ENCODE results near the gene XRCC5. TPM values are rescaled to one million over a fixed set of nuclear protein-coding genes. Genes with fewer than 3 reads are reported as not detected.

The XRCC5 gene
- total and polyA plus RNA-seq, 2 donors (not counting 3 experiments of a cell fraction or from before 2014, with no cell fraction given): 267 to 319 TPM

GRCh38 chr2:216151313-216152025 is 42.3 kb downstream of the XRCC5 start:
- H3K9me1 ChIP-seq (replicated peaks; ENCODE audit: control insufficient read depth, extremely low read depth, insufficient read depth, low read length): no peaks in the 10 kb centered on the region
- H3K36me3 ChIP-seq (ENCODE audit: control insufficient read depth in 2 of 2, extremely low read depth in 1 of 2, insufficient read depth in 2 of 2, low read length in 2 of 2): peaks cover 13 to 43% of the 10 kb centered on the region in 2 experiments
- intact Hi-C loops (cut with micrococcal nuclease) (no loop called here), dilution Hi-C loops (cut with MboI; ENCODE audit: extremely low pct_ligation_motif_present, low sequenced_read_pairs) (no loop called here)
- BruUV-seq (replicated peaks): no TSS peak
- ChIA-PET CTCF (interaction anchor here (0.9 kb wide), 1 partner anchor 364 kb away, joined by 3 read pairs; no protein-coding TSS in a partner anchor), POLR2A (no interaction called here)
- H3K27ac ChIP-seq (ENCODE audit: insufficient read depth, low read depth, low read length): no peak overlapping the region
- FAIRE-seq (no peak), DNase-seq (ENCODE audit: low read depth, low spot score) (no peak)
- H3K9me3 ChIP-seq (replicated peaks; ENCODE audit: control insufficient read depth, insufficient read depth, low read length): no peaks in the 10 kb centered on the region
- no peak overlapping the region for H3K4me3 ChIP-seq (replicated peaks in 1 of 3; ENCODE audit: insufficient read depth in 1 of 3, low read depth in 1 of 3, low read length in 3 of 3)
- no peaks in the 10 kb centered on the region for H3K27me3 ChIP-seq (ENCODE audit: control insufficient read depth in 2 of 2, insufficient read depth in 2 of 2, low read length in 2 of 2)
- peaks cover 2% of the 10 kb centered on the region for H4K20me1 ChIP-seq (replicated peaks; ENCODE audit: control insufficient read depth, extremely low read depth, insufficient read depth, low read length)
- TF ChIP-seq POLR2AphosphoS5 (IDR thresholded peaks at IDR 0.05; ENCODE audit: insufficient read depth, low read depth, low read length) (no peak), POLR2A (IDR thresholded peaks at IDR 0.05; ENCODE audit: low read depth, low read length) (no peak), FOS (IDR thresholded peaks at IDR 0.05; ENCODE audit: borderline replicate concordance, insufficient read depth, low read length) (no peak)
- TF ChIP-seq, protein P1, sequence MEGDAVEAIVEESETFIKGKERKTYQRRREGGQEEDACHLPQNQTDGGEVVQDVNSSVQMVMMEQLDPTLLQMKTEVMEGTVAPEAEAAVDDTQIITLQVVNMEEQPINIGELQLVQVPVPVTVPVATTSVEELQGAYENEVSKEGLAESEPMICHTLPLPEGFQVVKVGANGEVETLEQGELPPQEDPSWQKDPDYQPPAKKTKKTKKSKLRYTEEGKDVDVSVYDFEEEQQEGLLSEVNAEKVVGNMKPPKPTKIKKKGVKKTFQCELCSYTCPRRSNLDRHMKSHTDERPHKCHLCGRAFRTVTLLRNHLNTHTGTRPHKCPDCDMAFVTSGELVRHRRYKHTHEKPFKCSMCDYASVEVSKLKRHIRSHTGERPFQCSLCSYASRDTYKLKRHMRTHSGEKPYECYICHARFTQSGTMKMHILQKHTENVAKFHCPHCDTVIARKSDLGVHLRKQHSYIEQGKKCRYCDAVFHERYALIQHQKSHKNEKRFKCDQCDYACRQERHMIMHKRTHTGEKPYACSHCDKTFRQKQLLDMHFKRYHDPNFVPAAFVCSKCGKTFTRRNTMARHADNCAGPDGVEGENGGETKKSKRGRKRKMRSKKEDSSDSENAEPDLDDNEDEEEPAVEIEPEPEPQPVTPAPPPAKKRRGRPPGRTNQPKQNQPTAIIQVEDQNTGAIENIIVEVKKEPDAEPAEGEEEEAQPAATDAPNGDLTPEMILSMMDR (IDR thresholded peaks at IDR 0.05; ENCODE audit: extremely low read depth in 1 of 2, insufficient read depth in 1 of 2, low read depth in 1 of 2, low read length in 2 of 2): no peak
- TF ChIP-seq, protein P2, sequence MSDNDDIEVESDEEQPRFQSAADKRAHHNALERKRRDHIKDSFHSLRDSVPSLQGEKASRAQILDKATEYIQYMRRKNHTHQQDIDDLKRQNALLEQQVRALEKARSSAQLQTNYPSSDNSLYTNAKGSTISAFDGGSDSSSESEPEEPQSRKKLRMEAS (IDR thresholded peaks at IDR 0.05; ENCODE audit: insufficient read depth, insufficient read length): no peak
- H3K4me2 ChIP-seq (ENCODE audit: insufficient read depth, low read length): no peak overlapping the region
- no peak overlapping the region for H2AFZ ChIP-seq (ENCODE audit: low read depth, low read length)
- peaks cover 55% of the 10 kb centered on the region for H3K79me2 ChIP-seq (ENCODE audit: control insufficient read depth, insufficient read depth, low read length)
- H3K9ac ChIP-seq (replicated peaks; ENCODE audit: extremely low read depth, insufficient read depth, low read length): no peak overlapping the region
- H3K4me1 ChIP-seq (ENCODE audit: control insufficient read depth, extremely low read depth, insufficient read depth, low read length): peaks cover 27% of the 10 kb centered on the region

Data from endothelial cell of umbilical vein (primary cell).